PC-3 (cell line): Measurements from ENCODE around the gene MPO. TPM values are rescaled to one million over a fixed set of nuclear protein-coding genes. Genes with fewer than 3 reads are reported as not detected.

Experiments
- ATAC-seq: fragments of 200-7000 bp; cut with Tn5 transposase; 2 replicates; pipeline ENCODE4 v1.9.1; 2020; ENCODE audit warnings: mild to moderate bottlenecking, moderate library complexity
- BruUV-seq: library from RNA; stranded (reverse); fragments of 400-500 nt; replicated peaks from 2 replicates; lab custom pipeline; 2021; lab: Mats Ljungman, UMichigan
- CTCF ChIA-PET: fragments of 300-600 bp; sonication (Branson Sonifier 250); formaldehyde crosslinking; loops from one replicate; lab custom pipeline; 2022; ENCODE audit warnings: antibody characterized with exemption; lab: Charles Lee
- POLR2A ChIA-PET: fragments of 300-600 bp; sonication (Branson Sonifier 250); formaldehyde crosslinking; loops from one replicate; lab custom pipeline; 2022; ENCODE audit warnings: antibody characterized with exemption; ENCODE audit not compliant: unreplicated experiment; lab: Charles Lee
- DNase-seq: peaks from one replicate; pipeline ENCODE4 v3.0.0-alpha.2; 2015
- H2AFZ ChIP-seq: fragments of 300-600 bp; sonication (generic); 2 replicates; pipeline ENCODE4 v1.6.0; 2016; ENCODE audit warnings: antibody characterized with exemption, low read length
- H3F3A ChIP-seq: fragments of 300-600 bp; sonication (generic); one replicate; pipeline ENCODE4 v1.6.0; 2017; ENCODE audit warnings: antibody characterized with exemption, low read length, control low read depth, mild to moderate bottlenecking; ENCODE audit not compliant: unreplicated experiment
- H3K27ac ChIP-seq: fragments of 300-600 bp; sonication (generic); 2 replicates; pipeline ENCODE4 v1.5.1; 2016; ENCODE audit warnings: mild to moderate bottlenecking, low read length
- H3K27me3 ChIP-seq: fragments of 300-600 bp; sonication (generic); 2 replicates; pipeline ENCODE4 v1.6.1; 2016; ENCODE audit warnings: low read length, mixed read lengths
- H3K36me3 ChIP-seq: fragments of 300-600 bp; sonication (generic); 2 replicates; pipeline ENCODE4 v1.6.1; 2016; ENCODE audit warnings: low read depth, mixed run types, low read length, mixed read lengths
- H3K4me1 ChIP-seq: fragments of 300-600 bp; sonication (generic); 2 replicates; pipeline ENCODE4 v1.5.1; 2016; ENCODE audit warnings: low read length; ENCODE audit not compliant: insufficient read depth
- H3K4me2 ChIP-seq: fragments of 300-600 bp; sonication (generic); 2 replicates; pipeline ENCODE4 v1.6.0; 2016; ENCODE audit warnings: low read length
- H3K4me3 ChIP-seq: fragments of 300-600 bp; sonication (generic); 2 replicates; pipeline ENCODE4 v1.5.1; 2016; ENCODE audit warnings: mild to moderate bottlenecking, low read length, mixed read lengths
- H3K79me2 ChIP-seq: fragments of 300-600 bp; sonication (generic); 2 replicates; pipeline ENCODE4 v1.6.1; 2017; ENCODE audit warnings: low read length, mixed read lengths
- H3K9ac ChIP-seq: fragments of 300-600 bp; sonication (generic); 2 replicates; pipeline ENCODE4 v1.6.0; 2016; ENCODE audit warnings: mild to moderate bottlenecking, low read length
- H3K9me2 ChIP-seq: fragments of 300-600 bp; sonication (generic); replicated peaks from 2 replicates; pipeline ENCODE4 v1.6.1; 2016; ENCODE audit warnings: mixed run types, low read length, mixed read lengths
- H3K9me3 ChIP-seq: fragments of 300-600 bp; sonication (generic); 2 replicates; pipeline ENCODE4 v1.6.1; 2016; ENCODE audit warnings: low read length, mixed read lengths
- H4K20me1 ChIP-seq: fragments of 300-600 bp; sonication (generic); 2 replicates; pipeline ENCODE4 v1.6.1; 2016; ENCODE audit warnings: low read length, mixed read lengths
- EZH2 ChIP-seq: fragments of 300-600 bp; sonication (generic); IDR thresholded peaks from one replicate; pipeline ENCODE4 v1.6.1; 2017; ENCODE audit warnings: antibody characterized with exemption, mild to moderate bottlenecking, low read length; ENCODE audit not compliant: unreplicated experiment
- EZH2phosphoT487 ChIP-seq: fragments of 300-600 bp; sonication (generic); IDR thresholded peaks from 2 replicates; pipeline ENCODE4 v1.6.1; 2018; ENCODE audit warnings: mild to moderate bottlenecking, antibody characterized with exemption, low read length, borderline replicate concordance
- intact Hi-C: fragments of 100-400 bp; cut with micrococcal nuclease; formaldehyde crosslinking; loops from 2 replicates; pipeline ENCODE4 v1.9.0; 2023
- total RNA-seq: library from RNA; depleted of rRNA; stranded (reverse); fragments of >200 nt; gene quantifications from 2 replicates; pipeline ENCODE4 v1.2.3, GENCODE V29; 2014
- TF ChIP-seq, protein P1 (sequence below): fragments of 300-600 bp; sonication (generic); conservative IDR thresholded peaks from 2 replicates; pipeline ENCODE4 v1.5.1; 2017; ENCODE audit warnings: antibody characterized with exemption, low read depth, mild to moderate bottlenecking, low read length

Gene MPO
- total RNA-seq, 1 experiment from 2014 or later: not detected

DNA sequence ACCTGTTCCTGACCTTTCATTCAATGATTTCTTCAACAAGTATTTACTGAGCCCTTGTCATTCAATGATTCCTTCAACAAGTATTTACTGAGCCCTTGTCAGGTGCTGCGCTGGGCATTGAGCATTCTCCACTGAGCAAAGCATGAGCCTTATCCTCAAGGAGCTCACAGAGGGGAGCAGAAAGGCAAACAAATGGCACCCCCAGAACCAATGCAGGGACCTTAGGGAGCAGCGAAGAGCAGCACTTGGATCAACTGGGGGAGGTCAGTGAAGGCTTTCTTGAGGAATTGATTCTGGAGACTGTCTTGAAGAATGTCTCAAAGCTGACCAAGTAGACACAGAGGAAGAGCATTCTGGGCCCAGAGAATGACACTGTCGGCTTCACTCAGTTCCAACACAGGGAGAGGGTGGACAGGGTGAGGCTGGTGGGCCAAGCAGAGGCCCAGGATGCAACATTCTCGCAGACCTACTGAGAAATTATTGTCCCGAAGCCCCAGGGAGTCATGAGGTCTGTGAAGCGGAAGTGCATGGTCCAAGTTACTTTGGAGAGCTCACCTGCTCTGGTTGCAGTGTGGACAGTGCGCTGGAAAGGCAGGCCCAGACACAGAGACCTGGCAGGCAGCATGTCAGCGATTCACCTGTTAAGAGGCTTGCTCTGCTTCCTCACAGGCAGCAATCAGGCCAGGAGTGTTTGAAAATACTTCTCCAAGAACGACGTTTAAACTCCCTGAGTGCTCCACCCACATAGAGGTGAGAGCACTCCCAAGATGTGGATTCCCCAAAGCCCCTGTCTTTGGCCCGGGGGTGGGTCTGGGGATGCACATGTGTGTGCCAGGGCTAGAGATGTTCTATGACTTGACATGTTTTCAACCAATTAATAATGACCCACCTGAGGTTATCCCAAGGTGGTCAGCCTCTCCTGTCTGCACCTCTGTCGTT, 3.2 kb upstream of the MPO start:
- Histone ChIP-seq H3K36me3 (no peaks in the 10 kb centered on the region), H3K9me3 (no peaks in the 10 kb centered on the region), H3K4me2 (no peak overlapping the region), H3K4me3 (no peak overlapping the region), H3K4me1 (no peaks in the 10 kb centered on the region), H2AFZ (no peak overlapping the region), H4K20me1 (no peaks in the 10 kb centered on the region), H3K9ac (no peak overlapping the region), H3K27me3 (peaks cover 12% of the 10 kb centered on the region), H3K27ac (no peak overlapping the region), H3K79me2 (no peaks in the 10 kb centered on the region), H3K9me2 (no peaks in the 10 kb centered on the region), H3F3A (no peaks in the 10 kb centered on the region)
- no peak for DNase-seq
- intact Hi-C loops: no loop called here
- BruUV-seq: no TSS peak
- TF ChIP-seq EZH2phosphoT487 (no peak), EZH2 (no peak)
- TF ChIP-seq, protein P1, sequence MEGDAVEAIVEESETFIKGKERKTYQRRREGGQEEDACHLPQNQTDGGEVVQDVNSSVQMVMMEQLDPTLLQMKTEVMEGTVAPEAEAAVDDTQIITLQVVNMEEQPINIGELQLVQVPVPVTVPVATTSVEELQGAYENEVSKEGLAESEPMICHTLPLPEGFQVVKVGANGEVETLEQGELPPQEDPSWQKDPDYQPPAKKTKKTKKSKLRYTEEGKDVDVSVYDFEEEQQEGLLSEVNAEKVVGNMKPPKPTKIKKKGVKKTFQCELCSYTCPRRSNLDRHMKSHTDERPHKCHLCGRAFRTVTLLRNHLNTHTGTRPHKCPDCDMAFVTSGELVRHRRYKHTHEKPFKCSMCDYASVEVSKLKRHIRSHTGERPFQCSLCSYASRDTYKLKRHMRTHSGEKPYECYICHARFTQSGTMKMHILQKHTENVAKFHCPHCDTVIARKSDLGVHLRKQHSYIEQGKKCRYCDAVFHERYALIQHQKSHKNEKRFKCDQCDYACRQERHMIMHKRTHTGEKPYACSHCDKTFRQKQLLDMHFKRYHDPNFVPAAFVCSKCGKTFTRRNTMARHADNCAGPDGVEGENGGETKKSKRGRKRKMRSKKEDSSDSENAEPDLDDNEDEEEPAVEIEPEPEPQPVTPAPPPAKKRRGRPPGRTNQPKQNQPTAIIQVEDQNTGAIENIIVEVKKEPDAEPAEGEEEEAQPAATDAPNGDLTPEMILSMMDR: no peak
- ATAC-seq: no peak
- ChIA-PET CTCF (no interaction called here), POLR2A (no interaction called here)

DNA sequence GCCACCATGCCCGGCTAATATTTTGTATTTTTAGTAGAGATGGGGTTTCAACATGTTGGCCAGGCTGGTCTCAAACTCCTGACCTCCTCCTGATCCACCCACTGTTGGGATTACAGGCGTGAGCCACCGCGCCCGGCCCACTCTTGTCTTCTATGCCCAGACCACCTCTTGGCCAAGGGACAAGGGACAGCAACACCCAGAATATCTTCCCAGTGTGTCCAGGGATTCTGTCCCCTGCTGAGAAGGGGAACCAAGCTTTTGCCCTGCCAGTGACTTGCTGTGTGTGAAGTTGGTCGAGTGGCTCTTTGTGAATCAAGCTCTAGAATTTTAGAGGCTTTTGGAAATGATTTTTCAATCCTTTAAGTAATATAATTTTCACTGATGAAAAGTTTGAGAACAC, 1.7 kb upstream of the MPO start:
- no peak for ATAC-seq
- CTCF ChIA-PET: no interaction called here
- Histone ChIP-seq H3K9me3 (no peaks in the 10 kb centered on the region), H4K20me1 (no peaks in the 10 kb centered on the region), H3K79me2 (no peaks in the 10 kb centered on the region), H3K4me3 (no peak overlapping the region), H3K27ac (no peak overlapping the region), H3K9ac (no peak overlapping the region), H3K4me2 (no peak overlapping the region), H2AFZ (no peak overlapping the region), H3K4me1 (no peaks in the 10 kb centered on the region), H3K27me3 (peaks cover 8% of the 10 kb centered on the region; the same call in 1 of the 2 replicates), H3K9me2 (no peaks in the 10 kb centered on the region), H3K36me3 (no peaks in the 10 kb centered on the region), H3F3A (no peaks in the 10 kb centered on the region)
- TF ChIP-seq EZH2phosphoT487: no peak
- no peak for TF ChIP-seq EZH2
- TF ChIP-seq, protein P1: no peak
- intact Hi-C loops: no loop called here
- no peak for DNase-seq
- BruUV-seq: no TSS peak
- POLR2A ChIA-PET: interaction anchor here (0.6 kb wide), 1 partner anchor 8 kb away, joined by 7 read pairs; no protein-coding TSS in a partner anchor
